HG03095 (cell line): ENCODE measurements around the gene SOAT1.

Source experiments
- ATAC-seq: cut with Tn5 transposase; IDR thresholded peaks from one replicate; pipeline ENCODE4 v1.9.1; 2021; ENCODE audit warnings: moderate library complexity; ENCODE audit not compliant: unreplicated experiment

Gene SOAT1

GRCh38 chr1:179303200-179303785 lies 9.7 kb downstream of the SOAT1 start:
- no peak for ATAC-seq

- no peak for ATAC-seq
Observed at GRCh38 chr1:179305450-179305849, 11.9 kb downstream of the SOAT1 start.

GRCh38 chr1:179310291-179310690 lies 16.7 kb downstream of the SOAT1 start:
- ATAC-seq = no peak

- no peak for ATAC-seq
Observed at GRCh38 chr1:179310721-179311120, 17.1 kb downstream of the SOAT1 start.

GRCh38 chr1:179311149-179311700 lies 17.6 kb downstream of the SOAT1 start:
- no peak for ATAC-seq

- no peak for ATAC-seq
Observed at GRCh38 chr1:179313004-179313403, 19.4 kb downstream of the SOAT1 start.

- no peak for ATAC-seq
Observed at GRCh38 chr1:179314928-179315327, 21.3 kb downstream of the SOAT1 start.

- no peak for ATAC-seq
Observed at GRCh38 chr1:179318491-179318890, 24.9 kb downstream of the SOAT1 start.

GRCh38 chr1:179321533-179322216 lies 28.1 kb downstream of the SOAT1 start:
- no peak for ATAC-seq

- ATAC-seq = no peak
Observed at GRCh38 chr1:179322557-179322956, 29.0 kb downstream of the SOAT1 start.

- ATAC-seq = no peak
Observed at GRCh38 chr1:179323436-179323835, 29.8 kb downstream of the SOAT1 start.

GRCh38 chr1:179325836-179326235 lies 32.2 kb downstream of the SOAT1 start:
- no peak for ATAC-seq

GRCh38 chr1:179326746-179327145 lies 33.1 kb downstream of the SOAT1 start:
- no peak for ATAC-seq

GRCh38 chr1:179327196-179327595 lies 33.6 kb downstream of the SOAT1 start:
- ATAC-seq = no peak

- ATAC-seq = no peak
Observed at GRCh38 chr1:179327679-179328078, 34.1 kb downstream of the SOAT1 start.

- ATAC-seq = no peak
Observed at GRCh38 chr1:179329862-179330261, 36.3 kb downstream of the SOAT1 start.

GRCh38 chr1:179334440-179334839 lies 40.8 kb downstream of the SOAT1 start:
- no peak for ATAC-seq

GRCh38 chr1:179337288-179337687 lies 43.7 kb downstream of the SOAT1 start:
- ATAC-seq = no peak

- no peak for ATAC-seq
Observed at GRCh38 chr1:179337942-179338560, 44.5 kb downstream of the SOAT1 start.

- ATAC-seq = no peak
Observed at GRCh38 chr1:179340918-179341317, 47.3 kb downstream of the SOAT1 start.

- ATAC-seq = no peak
Observed at GRCh38 chr1:179341943-179342547, 48.4 kb downstream of the SOAT1 start.
